SJSA1 (cell line): ENCODE results near the gene MED16. TPM values are rescaled to one million over a fixed set of nuclear protein-coding genes. Genes with fewer than 3 reads are reported as not detected.
A peak's percentile ranks its signal among the peaks of the same experiment; 100 is the strongest.

ENCODE experiments used
- DNase-seq, 2 experiments: peaks; one replicate each; pipeline ENCODE4 v3.0.0-alpha.2; 2015 to 2020; ENCODE audit warnings: low spot score in 2 of 2, low read depth in 1 of 2
- H3K27ac ChIP-seq: fragments of 250-450 bp; sonication (Bioruptor Pico); 2 replicates; pipeline ENCODE4 v1.5.1; 2020; ENCODE audit warnings: mild to moderate bottlenecking, moderate library complexity
- H3K27me3 ChIP-seq: fragments of 250-450 bp; sonication (Bioruptor Pico); replicated peaks from 2 replicates; pipeline ENCODE4 v1.5.1; 2020; ENCODE audit warnings: mild to moderate bottlenecking, moderate library complexity
- H3K36me3 ChIP-seq: fragments of 250-450 bp; sonication (Bioruptor Pico); 2 replicates; pipeline ENCODE4 v1.5.1; 2020; ENCODE audit warnings: mild to moderate bottlenecking
- H3K4me1 ChIP-seq: fragments of 250-450 bp; sonication (Bioruptor Pico); replicated peaks from 2 replicates; pipeline ENCODE4 v1.6.1; 2021; ENCODE audit warnings: mild to moderate bottlenecking
- H3K4me3 ChIP-seq: fragments of 250-450 bp; sonication (Bioruptor Pico); 2 replicates; pipeline ENCODE4 v1.5.1; 2020; ENCODE audit warnings: mild to moderate bottlenecking
- H3K9me3 ChIP-seq: fragments of 250-450 bp; sonication (Bioruptor Pico); replicated peaks from 2 replicates; pipeline ENCODE4 v1.5.1; 2020; ENCODE audit warnings: mild to moderate bottlenecking
- total RNA-seq: library from RNA; depleted of rRNA; stranded (reverse); fragments of >200 nt; shearing (Covaris generic); gene quantifications from 2 replicates; pipeline ENCODE4 v1.2.3, GENCODE V29; 2014

MED16 gene
- total RNA-seq, 1 experiment from 2014 or later: 17.2 TPM

- Histone ChIP-seq H3K27me3 (no peaks in the 10 kb centered on the region), H3K36me3 (peaks cover 16% of the 10 kb centered on the region), H3K4me1 (peaks cover 14% of the 10 kb centered on the region), H3K9me3 (no peaks in the 10 kb centered on the region), H3K4me3 (no peak overlapping the region), H3K27ac (no peak overlapping the region)
- peak in 1 of 2 experiments; percentile 37 for DNase-seq
These were observed 39.9 kb upstream of the MED16 start for GRCh38 chr19:932648-933552.

DNA sequence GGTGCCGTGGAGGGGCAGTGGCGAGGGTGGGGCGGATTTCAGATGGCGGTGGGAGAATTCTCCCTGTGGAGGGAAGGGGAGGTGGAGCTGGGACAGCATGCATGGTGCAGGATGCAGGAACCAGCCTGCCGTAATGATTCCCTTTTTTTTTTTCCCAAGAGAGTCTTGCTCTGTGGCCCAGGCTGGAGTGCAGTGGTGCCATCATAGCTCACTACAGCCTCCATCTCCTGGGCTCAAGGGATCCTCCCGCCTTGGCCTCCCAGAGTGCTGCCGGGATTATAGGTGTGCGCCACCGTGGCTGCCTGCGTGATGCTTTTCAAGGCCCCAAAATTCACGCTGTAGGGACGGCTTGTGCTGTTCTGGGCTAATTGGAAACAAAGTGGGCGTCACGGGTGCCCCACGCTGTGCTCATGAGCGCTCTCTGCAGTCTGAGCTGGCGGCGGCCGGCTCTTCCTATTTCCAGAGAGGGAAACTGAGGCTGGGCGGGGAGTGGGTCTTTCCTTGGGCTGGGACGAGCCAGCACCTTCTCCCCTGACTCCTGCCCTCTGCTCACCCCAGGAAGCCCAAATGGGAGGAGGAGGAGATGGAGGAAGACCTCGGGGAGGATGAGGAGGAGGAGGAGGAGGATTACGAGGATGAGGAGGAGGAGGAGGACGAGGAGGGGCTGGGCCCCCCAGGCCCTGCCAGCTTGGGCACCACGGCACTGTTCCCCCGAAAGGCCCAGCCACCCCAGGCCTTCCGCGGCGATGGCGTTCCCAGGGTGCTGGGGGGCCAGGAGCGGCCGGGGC lies 39.1 kb upstream of the MED16 start:
- no peak for DNase-seq
- no peaks in the 10 kb centered on the region for H3K27me3 ChIP-seq

GRCh38 chr19:929891-930258 lies 36.9 kb upstream of the MED16 start:
- no peak overlapping the region for H3K27ac ChIP-seq
- peaks cover 19% of the 10 kb centered on the region for H3K4me1 ChIP-seq
- H3K4me3 ChIP-seq: no peak overlapping the region
- no peak for DNase-seq
- H3K9me3 ChIP-seq: no peaks in the 10 kb centered on the region; the same call in 1 of the 2 replicates
- peaks cover 18% of the 10 kb centered on the region for H3K36me3 ChIP-seq
- no peaks in the 10 kb centered on the region for H3K27me3 ChIP-seq

More for the DNA sequence above, 39.1 kb upstream of the MED16 start:
- peaks cover 16% of the 10 kb centered on the region for H3K36me3 ChIP-seq
- H3K4me1 ChIP-seq: peaks cover 14% of the 10 kb centered on the region
- H3K4me3 ChIP-seq: no peak overlapping the region
- no peak overlapping the region for H3K27ac ChIP-seq
- no peaks in the 10 kb centered on the region for H3K9me3 ChIP-seq

DNA sequence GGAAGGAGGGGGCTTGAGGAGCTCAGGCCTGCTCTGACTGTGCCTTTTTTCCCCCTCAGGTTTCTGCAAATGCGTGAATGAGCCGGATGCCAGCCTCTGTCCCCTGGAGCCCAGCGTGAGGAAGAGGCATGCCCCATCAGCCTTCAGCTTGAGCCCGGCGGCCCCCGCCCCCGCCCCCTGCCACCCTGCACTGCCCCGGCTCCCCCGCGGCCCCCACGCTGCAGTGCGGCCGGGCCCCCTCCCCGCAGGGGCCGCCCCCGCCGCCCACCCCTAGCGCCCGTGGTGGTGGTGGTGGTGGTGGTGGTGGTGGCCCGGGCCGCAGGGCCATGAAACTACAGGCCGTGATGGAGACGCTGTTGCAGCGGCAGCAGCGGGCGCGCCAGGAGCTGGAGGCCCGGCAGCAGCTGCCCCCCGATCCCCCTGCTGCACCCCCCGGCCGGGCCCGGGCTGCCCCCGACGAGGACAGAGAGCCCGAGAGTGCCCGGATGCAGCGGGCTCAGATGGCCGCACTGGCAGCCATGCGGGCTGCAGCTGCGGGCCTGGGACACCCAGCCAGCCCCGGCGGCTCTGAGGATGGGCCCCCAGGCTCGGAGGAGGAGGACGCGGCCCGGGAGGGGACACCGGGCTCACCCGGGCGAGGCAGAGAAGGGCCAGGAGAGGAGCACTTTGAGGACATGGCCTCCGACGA lies 36.4 kb upstream of the MED16 start:
- Histone ChIP-seq H3K27me3 (no peaks in the 10 kb centered on the region), H3K36me3 (peaks cover 18% of the 10 kb centered on the region), H3K4me3 (no peak overlapping the region), H3K9me3 (no peaks in the 10 kb centered on the region; the same call in 1 of the 2 replicates), H3K4me1 (peaks cover 23% of the 10 kb centered on the region), H3K27ac (no peak overlapping the region)
- DNase-seq: no peak

DNA sequence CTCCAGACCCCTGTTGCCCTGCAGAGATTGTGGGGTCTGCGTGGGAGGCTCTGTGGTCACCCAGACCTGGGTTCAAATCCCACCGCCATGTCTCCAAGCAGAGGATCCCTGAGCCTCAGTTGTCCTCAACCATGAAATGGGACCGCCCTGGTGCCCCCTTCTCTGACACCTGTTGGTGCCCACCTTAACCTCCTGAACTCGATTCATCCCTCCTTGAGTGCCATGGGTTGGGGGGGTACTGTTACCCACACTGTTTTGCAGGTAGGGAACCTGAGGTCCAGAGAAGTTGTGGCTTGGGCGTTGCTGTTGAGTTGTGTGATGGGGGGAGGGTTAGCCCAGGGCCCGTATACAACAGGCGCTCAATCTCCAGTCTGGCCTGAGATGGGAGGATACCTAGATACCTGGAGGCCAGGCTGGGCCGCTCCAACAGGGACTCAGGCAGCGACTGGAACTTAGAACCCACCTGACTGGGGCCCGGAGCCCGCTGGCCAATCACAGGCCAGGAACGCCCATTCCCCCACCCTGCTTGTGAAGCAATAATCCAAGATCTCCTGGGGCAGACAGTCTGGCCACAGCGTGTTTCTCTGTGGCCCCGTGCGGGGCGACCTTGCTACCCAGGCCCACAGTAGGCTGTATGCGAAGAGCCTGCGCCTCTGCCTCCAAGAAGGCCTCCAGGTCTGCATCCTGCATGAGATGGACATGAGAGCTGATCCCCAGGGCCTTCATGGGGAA lies 35.6 kb upstream of the MED16 start:
- no peaks in the 10 kb centered on the region; the same call in 1 of the 2 replicates for H3K9me3 ChIP-seq
- no peak overlapping the region for H3K27ac ChIP-seq
- H3K27me3 ChIP-seq: no peaks in the 10 kb centered on the region
- no peak overlapping the region for H3K4me3 ChIP-seq
- H3K4me1 ChIP-seq: peaks cover 23% of the 10 kb centered on the region
- H3K36me3 ChIP-seq: peaks cover 14% of the 10 kb centered on the region
- peak in 1 of 2 experiments; percentile 41 for DNase-seq

DNA sequence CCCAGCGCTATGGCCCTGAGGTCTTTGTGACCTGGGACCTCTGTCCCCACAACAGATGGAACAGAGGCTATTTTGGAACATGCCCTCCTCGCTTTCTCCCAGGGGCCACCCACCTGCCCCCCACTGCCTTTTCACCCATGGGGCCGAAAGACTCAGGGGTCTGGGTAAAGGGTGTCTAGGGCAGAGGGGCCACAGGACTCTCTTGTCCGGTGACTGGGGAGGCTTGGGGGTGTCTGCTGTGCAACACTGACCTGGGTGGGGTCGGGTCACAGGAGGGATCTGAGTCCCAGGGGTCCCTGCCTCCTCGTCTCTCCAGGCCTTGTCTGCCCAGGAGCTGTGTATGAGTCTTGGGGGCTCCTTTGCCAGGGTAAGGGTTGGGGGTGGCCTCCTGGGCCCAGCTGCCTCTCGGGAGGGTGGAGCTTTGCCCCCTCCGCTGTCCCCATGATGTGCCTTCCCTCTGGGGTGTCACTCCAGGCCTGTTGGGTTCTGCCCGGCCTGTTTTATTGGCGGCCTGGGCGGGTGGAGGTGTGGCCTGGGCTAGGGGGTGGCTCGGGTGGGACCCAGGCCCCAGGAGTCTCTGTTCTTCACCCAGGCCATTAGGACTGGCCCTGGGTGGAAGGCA lies 34.9 kb upstream of the MED16 start:
- Histone ChIP-seq H3K4me1 (peaks cover 15% of the 10 kb centered on the region), H3K27ac (no peak overlapping the region), H3K9me3 (no peaks in the 10 kb centered on the region; the same call in 1 of the 2 replicates), H3K4me3 (no peak overlapping the region), H3K36me3 (peaks cover 11% of the 10 kb centered on the region), H3K27me3 (no peaks in the 10 kb centered on the region)
- DNase-seq: peak in 1 of 2 experiments; percentile 35

DNA sequence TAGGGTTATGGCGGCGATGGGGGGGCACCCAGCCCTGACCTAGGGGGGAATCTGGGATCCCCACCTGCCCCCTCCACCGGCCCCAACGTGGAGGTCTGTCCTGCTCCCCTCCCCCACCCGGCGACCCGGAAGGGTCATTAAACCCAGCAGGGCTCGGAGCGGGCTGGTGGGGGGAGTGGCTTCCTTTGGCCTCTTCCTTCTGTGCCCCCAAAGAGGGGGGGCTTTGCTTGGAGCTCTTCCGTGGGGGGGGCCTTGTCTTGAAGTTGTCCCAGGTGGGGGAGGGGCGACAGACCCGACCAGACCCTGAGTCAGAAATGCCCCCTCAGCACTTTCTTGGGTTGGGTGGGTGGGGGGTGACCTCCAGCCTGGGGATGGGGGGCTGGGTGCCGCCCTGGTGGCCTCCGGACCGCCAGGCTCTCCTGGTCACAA lies 34.4 kb upstream of the MED16 start:
- peak in 1 of 2 experiments; percentile 50 for DNase-seq
- H3K27ac ChIP-seq: no peak overlapping the region
- no peak overlapping the region for H3K4me3 ChIP-seq
- peaks cover 10% of the 10 kb centered on the region for H3K4me1 ChIP-seq
- peaks cover 7% of the 10 kb centered on the region for H3K36me3 ChIP-seq
- no peaks in the 10 kb centered on the region for H3K27me3 ChIP-seq
- H3K9me3 ChIP-seq: no peaks in the 10 kb centered on the region; the same call in 1 of the 2 replicates

DNA sequence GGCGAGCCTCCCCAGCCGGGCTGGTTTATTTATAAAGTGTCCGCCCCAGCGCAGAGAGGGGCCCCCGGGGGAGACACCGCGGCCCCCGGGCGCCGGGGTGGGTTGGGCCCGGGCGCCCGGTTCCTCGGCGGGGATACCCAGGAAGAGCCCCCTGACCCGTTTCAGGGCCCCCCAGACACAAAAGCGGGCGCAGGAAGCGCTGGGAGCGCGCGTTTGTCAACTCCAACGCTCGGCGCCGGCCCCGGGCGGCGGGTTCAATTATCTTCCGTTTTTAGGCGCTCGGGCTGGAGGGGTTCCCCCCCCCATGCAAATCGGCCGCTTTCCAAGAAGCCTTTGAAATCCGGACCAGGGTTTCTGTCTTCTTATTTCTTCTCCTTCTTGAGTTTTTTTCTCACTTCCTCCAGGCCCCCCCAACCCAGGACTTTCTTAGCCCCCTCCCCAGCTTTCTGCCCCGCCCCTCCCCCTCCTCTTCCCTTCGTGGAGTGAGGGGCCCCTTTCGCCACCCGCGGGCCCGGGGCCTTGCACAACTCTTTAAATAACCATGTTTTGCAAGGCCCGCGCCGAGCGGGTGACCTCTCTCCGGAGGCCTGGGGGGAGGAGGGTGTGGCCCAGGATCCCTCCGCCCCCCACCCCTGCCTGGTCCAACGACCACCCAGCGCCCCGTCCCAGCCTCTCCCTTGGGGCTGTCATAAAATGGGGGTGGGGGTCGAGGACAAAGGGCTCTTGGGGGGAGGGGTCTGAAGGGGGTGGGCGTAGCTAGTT lies 33.8 kb upstream of the MED16 start:
- peaks cover 9% of the 10 kb centered on the region for H3K4me1 ChIP-seq
- peak; percentile 37 to 50 for DNase-seq
- H3K9me3 ChIP-seq: no peaks in the 10 kb centered on the region; the same call in 1 of the 2 replicates
- H3K27me3 ChIP-seq: no peaks in the 10 kb centered on the region
- H3K27ac ChIP-seq: no peak overlapping the region
- peaks cover 7% of the 10 kb centered on the region for H3K36me3 ChIP-seq
- peak overlapping the region; percentile 90 for H3K4me3 ChIP-seq

DNA sequence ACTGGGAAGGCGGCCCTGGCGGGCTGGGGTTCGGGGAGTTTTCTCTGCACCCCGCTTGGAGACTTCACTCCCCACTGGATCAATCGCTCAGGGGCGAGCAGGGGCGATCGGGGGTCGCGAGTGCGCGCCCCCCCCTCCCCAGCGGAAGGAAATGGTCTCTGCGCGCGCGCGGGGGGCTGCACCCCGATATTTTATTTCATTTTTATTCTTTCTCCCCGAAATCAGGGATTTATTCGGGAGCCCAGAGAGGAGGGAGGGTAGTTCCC lies 33.3 kb upstream of the MED16 start:
- H3K27me3 ChIP-seq: no peaks in the 10 kb centered on the region; the same call in 1 of the 2 replicates
- no peak overlapping the region for H3K27ac ChIP-seq
- H3K4me1 ChIP-seq: peaks cover 9% of the 10 kb centered on the region
- H3K36me3 ChIP-seq: peaks cover 7% of the 10 kb centered on the region
- H3K4me3 ChIP-seq: peak overlapping the region; percentile 90
- no peaks in the 10 kb centered on the region; the same call in 1 of the 2 replicates for H3K9me3 ChIP-seq
- DNase-seq: peak in 1 of 2 experiments; percentile 21

DNA sequence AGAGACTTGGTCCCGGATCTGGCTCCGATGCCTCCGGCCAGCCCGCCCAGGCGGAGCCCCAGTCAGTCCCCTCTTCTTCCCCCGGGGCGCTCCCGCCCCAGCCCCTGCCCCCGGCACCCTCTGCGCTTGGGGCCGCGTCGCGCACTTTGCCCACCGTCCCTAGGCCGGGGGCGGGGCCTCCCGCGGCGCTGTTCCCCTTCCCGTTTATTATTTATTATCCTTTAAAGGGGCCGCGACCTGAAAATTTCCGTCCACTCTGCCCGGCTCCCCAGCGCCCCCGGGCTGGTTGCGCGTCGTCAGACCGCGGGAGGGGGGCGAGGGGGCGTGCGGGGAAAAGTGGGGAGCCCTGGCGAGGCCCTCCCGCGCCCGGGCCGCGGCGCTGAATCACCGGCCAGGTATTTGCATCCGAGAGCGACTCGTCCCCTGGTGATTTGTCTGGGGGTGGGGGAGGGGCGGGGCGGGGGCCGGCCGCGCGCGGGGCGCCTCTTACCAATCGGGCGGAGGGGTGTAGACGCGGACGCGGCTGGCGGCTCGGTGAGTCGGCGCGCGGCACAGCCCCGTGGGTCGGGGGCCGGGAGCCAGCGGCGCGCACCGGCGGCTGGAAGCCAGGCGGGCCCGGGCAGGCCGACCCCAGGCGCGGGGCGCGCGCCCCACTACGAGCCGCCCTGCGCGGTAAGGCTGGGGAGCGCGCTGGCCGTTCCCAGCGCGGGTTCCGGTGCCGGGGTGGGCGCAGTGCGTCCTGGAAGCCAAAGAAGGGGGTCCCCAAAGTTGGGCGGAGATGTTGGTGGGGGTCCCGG lies 32.7 kb upstream of the MED16 start, which contains the start of gene ARID3A:
ARID3A (plus strand) TSS at position 510 of the 797 bp plus-strand sequence. CDS start 3,494 bp downstream, outside the sequence.
- DNase-seq: peak; percentile 77 to 83
- peaks cover 9% of the 10 kb centered on the region for H3K4me1 ChIP-seq
- peaks cover 4% of the 10 kb centered on the region for H3K27me3 ChIP-seq
- H3K9me3 ChIP-seq: no peaks in the 10 kb centered on the region; the same call in 1 of the 2 replicates
- H3K36me3 ChIP-seq: peaks cover 7% of the 10 kb centered on the region
- H3K4me3 ChIP-seq: peak within 1 kb of the TSS; percentile 90
- peak within 1 kb of the TSS; percentile 72 for H3K27ac ChIP-seq

DNA sequence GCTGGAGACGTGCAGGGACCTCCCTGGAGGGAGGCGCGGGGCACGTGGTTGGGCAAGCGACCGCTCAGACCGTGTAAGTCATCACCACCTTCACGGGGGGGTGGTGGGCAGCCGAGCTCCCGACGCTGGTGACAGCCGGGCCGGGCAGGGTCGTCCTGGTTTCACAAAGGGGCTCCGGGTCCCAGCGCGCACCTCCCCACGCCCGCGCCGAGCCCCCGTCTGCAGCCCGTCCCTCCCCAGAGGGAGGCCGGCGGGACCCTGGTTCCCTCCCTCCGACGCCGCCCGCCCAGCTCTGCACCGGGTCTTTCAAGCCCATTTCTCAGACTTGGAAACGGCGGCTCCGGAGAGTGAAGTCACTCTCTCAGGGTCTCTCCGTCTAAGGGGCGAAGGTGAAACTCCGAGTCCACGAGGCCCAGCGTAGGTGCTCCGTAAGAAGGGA lies 32.1 kb upstream of the MED16 start:
- DNase-seq: peak; percentile 67 to 71
- H3K4me1 ChIP-seq: peaks cover 12% of the 10 kb centered on the region
- H3K36me3 ChIP-seq: peaks cover 7% of the 10 kb centered on the region
- peaks cover 11% of the 10 kb centered on the region for H3K27me3 ChIP-seq
- peak overlapping the region; percentile 72 for H3K27ac ChIP-seq
- peak overlapping the region; percentile 90 for H3K4me3 ChIP-seq
- no peaks in the 10 kb centered on the region; the same call in 1 of the 2 replicates for H3K9me3 ChIP-seq
